Right kidney (tissue), 9 donors: ENCODE measurements around the gene DCST2.

ENCODE experiments used
- DNase-seq: peaks from one replicate; pipeline ENCODE4 v3.0.0-alpha.2; 2016
- long read RNA-seq, 8 donors: transcript quantifications; one replicate each; lab custom pipeline, GENCODE V29; 2026

The DCST2 gene
- long read RNA-seq, donor 1, result 0 reads
- long read RNA-seq, donor 2, result 0 reads
- long read RNA-seq, donor 3, result 0 reads
- long read RNA-seq, donor 4, partial matches to known transcripts, result 8 of 8 reads
- long read RNA-seq, donor 4, other reads (novel, unspliced or antisense), result 0 of 8 reads
- long read RNA-seq, donor 5, result 0 reads
- long read RNA-seq, donor 6, result 0 reads
- long read RNA-seq, donor 7, result 0 reads
- long read RNA-seq, donor 8, partial matches to known transcripts, result 0 of 17 reads
- long read RNA-seq, donor 8, other reads (novel, unspliced or antisense), result 17 of 17 reads

GRCh38 chr1:155033524-155033923 is at the start of gene DCST2, which contains the start of gene DCST1:
Gene DCST2 (minus strand): TSS chr1:155033781. CDS start chr1:155033701, 80 bp downstream.
Gene DCST1 (plus strand): TSS chr1:155033824. CDS start chr1:155034037, 213 bp downstream.
- no peak for DNase-seq

DNA sequence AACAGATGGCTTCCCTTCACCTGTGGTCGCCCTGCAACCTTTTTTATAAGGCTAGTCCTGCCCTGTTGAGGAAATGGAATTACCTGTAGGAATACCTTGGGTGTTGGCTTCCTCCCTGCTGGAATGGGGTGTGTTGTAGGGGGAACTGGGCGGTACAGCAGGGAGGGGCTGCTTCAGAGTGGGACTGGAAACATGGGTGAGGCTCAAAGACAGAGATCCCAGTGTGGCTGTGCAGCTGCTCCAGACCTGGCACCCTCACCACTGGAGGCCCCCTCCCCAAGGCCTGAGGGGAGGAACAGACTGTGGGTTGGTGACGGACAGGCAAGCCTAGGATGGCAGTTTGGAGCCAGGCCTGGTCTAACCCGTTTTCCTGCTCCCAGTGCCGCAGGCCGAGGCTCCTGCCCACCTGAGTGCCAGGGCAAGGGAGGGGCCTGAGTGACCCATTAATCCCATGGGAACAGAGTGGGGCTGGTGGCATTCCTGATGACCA is 49.5 kb upstream of the DCST2 start:
- DNase-seq, result no peak

DNA sequence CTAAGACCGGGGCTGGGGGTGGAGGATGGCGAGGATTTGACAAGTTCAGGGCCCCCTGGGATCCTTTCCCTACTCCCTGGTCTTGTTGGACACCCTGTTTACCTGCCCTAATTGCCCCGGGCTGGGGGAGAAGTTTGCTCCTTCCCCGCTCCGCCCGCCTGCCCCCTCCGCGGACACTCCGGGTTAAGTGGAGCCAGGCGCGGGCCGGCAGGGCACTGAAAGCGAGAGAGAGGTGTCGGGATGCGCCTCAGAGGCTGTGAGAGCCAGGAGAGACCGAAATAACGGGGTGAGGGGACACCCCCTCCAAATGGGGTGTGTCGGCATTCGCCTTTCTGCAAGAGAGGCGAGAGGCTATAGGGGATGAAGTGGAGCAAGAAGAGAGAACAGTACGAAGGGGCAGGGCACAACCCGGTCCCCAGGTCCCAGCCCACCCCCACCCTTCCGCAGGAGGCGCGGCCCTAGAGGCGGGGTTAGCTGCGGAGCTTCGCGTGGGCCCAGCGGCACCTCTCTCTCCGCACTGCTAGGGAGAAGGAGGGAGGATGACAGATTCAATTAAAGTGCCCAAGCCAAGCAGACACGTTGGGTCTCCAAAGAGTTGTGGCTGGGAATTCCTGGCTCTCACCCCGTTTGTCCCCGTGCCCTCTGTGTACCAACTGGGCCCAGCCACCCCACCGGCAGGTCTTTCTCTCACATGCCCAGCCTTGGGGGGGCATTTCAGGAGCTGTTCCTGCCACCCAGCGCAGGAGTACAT is 48.9 kb upstream of the DCST2 start:
- DNase-seq, result no peak

- DNase-seq, result peak; percentile 58
Measured at GRCh38 chr1:155081472-155082300, 48.1 kb upstream of the DCST2 start.

DNA sequence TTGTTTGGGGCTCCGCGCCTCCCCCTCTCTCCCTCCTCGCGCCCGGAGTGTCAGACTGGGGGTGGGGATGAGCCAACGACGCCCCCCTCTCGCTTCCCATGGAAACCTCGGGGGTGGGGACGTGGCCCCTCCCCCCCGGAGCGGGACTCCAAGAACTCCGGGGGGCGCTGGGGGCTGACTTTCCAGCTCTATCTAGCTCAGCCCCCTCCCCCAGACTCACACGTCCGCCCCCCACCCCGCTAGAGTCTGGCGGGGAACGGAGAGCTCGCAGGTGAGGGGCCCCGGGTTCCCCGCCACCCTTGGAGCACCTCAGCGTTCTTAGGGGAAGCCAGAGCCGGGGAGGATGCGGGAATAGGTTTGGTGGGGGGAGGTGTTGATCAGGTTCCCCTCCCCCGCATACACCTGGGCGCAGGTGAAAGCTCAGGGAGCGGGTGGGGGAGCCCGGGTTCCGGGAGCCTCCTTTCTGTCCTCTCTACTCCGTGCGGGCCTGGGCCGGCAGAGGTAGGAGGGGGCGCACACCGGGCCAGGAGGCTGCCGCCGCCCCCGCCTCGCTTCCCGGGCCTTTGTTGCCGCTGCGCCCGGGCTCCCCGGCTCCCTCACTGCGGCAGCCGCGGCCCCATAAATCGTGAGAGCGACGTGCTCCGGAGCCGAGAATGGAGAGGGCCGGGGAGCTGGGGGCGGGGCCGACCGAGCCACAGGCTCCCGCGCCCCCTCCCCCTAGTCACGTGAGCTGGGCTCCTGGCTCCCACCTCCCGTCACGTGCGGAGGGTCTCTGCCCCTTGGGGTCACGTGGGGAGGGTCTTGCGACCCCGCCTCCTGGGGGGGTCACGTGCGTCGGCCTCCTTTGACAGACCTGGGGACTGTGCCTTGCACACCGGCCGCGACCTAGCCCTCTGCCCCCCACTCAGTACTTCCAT is 47.0 kb upstream of the DCST2 start:
- DNase-seq, result peak; percentile 86

GRCh38 chr1:155079487-155080311 is 46.1 kb upstream of the DCST2 start:
- peak; percentile 72 for DNase-seq

GRCh38 chr1:155079210-155079486 is 45.6 kb upstream of the DCST2 start:
- DNase-seq, result no peak

GRCh38 chr1:155078469-155079209 is 45.1 kb upstream of the DCST2 start, which contains the start of gene EFNA3:
Gene EFNA3 (plus strand): TSS chr1:155078837. CDS start chr1:155078942, 105 bp downstream.
- peak; percentile 62 for DNase-seq

- no peak for DNase-seq
Measured at GRCh38 chr1:155077758-155078445, 44.3 kb upstream of the DCST2 start.

DNA sequence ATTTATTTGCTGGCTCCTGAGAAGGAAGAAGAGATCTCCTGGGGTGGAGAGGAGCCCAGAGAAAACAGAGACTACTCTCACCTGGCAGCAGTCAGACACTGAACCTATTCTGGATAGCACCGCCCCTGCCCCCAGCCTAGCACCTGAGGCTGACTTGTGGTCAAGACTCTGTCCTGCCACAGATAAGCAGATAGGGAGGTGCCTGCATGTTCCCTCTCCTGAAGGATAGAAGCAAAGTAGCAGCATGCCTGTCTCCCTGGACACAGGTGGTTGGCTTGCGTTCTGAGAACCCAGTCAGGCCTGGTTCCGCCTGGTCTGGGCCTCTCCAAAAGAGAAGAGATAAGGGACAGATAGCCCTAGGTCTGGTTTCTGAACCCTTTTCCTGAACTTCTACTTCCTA is 43.8 kb upstream of the DCST2 start:
- DNase-seq, result no peak

GRCh38 chr1:155076371-155076770 is 42.8 kb upstream of the DCST2 start:
- DNase-seq, result no peak

DNA sequence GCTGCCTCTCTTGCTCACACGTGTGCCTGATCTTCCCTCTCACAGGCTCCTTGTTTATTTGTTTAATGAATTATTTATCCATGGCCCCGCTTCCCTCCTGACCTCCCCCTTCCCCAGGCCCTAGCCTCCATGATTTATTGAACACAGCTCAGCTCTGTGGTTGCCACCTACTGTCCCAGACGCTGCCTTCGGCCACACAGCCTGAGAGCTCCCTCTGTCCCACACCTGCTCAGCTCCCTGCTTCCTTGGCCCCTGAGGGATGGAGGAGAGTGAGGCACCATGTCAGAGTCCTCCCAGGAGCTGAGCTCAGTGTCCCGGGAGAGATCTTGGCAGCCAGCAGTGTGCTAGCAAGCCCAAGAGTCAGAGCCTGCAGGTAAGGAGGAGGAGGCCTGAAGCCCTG is 42.0 kb upstream of the DCST2 start:
- DNase-seq, result no peak

- DNase-seq, result no peak
Measured at GRCh38 chr1:155073377-155074242, 40.0 kb upstream of the DCST2 start.

DNA sequence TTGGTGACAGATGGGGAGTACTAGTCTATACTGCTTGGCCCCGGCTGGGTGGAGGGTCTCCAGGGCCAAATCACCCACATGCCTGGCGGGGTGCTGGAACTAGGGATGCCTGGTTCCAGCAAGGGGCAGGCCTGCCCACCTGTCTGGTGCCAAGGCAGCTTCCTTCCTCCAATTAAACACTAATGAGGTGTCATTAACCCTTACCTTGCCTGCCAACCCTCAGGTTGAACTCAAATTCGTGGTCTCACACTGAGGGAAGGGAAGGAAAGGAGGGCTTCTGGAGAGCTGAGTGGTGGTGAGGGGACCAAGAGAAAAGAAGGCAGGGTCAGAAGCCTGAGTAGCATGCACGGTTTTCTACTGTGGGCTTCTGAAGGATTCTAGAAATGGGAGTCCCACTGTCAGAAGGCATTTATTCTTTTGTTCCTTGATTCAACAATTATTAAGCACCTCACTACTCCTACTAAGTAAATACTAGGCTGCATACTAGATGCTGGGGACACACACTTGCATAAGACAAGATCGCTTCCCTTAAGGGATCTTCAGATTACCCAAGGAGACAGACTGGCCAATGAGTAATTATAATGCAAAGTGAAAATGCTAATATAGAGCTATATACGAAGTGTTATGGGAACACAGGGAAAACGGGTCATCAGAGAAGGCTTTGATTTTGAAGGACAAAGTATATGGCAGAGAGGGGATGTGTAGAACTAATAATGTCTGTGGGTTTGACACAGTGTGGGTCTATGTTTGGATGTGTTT is 39.1 kb upstream of the DCST2 start:
- no peak for DNase-seq

DNA sequence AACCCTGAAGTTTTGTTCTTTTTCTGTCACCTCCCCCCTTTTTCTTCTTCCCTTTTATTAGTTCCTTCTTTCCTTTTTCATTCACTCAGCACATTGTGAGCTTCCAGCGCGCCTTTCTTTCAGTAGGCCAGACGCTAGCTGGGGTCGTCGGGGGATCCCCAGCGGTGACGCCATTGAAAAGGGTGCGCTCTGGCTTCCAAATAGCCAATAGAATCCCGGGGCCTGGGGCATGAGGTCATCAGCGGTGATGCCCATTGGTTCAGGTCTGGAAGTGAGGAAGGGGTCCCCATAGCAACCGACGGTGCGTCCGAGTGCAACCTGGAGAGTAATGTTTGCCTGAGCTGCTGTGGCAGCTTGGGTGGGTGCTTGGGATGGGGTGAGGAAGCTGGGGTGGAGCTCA is 38.1 kb upstream of the DCST2 start:
- DNase-seq, result no peak

DNA sequence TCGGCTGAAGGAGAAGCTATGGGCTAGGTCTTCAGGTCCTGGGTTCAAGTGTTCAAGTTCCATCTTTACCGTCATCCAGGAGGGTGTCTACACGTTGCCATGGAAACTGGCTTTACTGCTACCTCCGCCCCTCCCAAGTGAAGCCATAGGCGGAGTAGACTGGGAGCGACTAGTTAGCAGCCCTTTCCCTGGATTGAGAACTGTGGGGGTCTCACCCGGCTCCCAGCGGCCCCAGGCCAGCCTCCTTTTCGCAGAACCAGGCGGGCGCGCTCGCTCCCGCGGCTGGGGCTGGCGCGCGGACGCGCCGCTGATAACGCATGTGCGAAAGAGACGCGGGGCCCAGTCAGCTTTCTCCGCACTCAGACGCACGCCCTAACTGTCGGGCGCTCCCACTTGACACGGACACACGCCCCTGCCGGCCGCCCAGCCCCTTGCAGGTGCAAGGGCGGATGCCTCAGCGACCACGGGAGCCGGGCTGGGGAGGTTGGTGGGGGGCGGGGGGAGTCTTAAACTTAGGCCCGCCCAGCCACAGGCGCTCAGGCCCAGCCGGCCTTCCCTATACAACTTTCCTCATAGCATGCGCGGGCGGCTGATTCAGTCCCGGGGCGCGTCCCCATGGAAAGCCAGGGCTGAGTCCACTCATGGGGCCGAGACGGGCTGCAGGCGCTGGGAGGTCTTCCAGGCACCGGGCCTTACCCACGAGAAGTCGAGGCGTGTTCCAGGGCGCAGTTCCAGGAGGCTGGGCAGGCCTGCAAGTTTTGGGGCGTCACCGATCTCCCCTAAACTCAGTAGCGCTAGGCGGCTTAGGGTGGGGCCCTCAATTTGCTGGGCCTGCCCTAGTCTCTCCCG is 37.4 kb upstream of the DCST2 start:
- peak; percentile 76 for DNase-seq
